ENCODE data around the gene CATSPERE. TPM values are rescaled to one million over a fixed set of nuclear protein-coding genes. Genes with fewer than 3 reads are reported as not detected.

Gene CATSPERE
- total RNA-seq, 1 donor from 2014 or later = 1.1 TPM

- no peaks in the 10 kb centered on the region for H3K27me3 ChIP-seq
- H3K9me3 ChIP-seq = no peaks in the 10 kb centered on the region
- H3K36me3 ChIP-seq = peaks cover 61% of the 10 kb centered on the region
- ATAC-seq = no peak
- no peak overlapping the region for H3K27ac ChIP-seq
- no peaks in the 10 kb centered on the region for H3K4me1 ChIP-seq
- intact Hi-C loops (cut with DNase I) = no loop called here
- no peak for TF ChIP-seq CTCF (IDR thresholded peaks at IDR 0.05)
- no peak for DNase-seq
- H3K4me3 ChIP-seq = no peak overlapping the region
Measured at GRCh38 chr1:244422174-244422573, 38.9 kb upstream of the CATSPERE start.

- Histone ChIP-seq H3K9me3 (no peaks in the 10 kb centered on the region), H3K4me1 (no peaks in the 10 kb centered on the region), H3K4me3 (no peak overlapping the region), H3K27ac (no peak overlapping the region), H3K27me3 (no peaks in the 10 kb centered on the region), H3K36me3 (peaks cover 39% of the 10 kb centered on the region)
- intact Hi-C loops (cut with DNase I) = no loop called here
- no peak for TF ChIP-seq CTCF (IDR thresholded peaks at IDR 0.05)
- no peak for ATAC-seq
- DNase-seq = no peak
Measured at GRCh38 chr1:244424649-244425334, 36.3 kb upstream of the CATSPERE start.

GRCh38 chr1:244427647-244428046, 33.4 kb upstream of the CATSPERE start:
- intact Hi-C loops (cut with DNase I) = no loop called here
- no peak for TF ChIP-seq CTCF (IDR thresholded peaks at IDR 0.05)
- no peak overlapping the region for H3K27ac ChIP-seq
- H3K4me1 ChIP-seq = no peaks in the 10 kb centered on the region
- peaks cover 36% of the 10 kb centered on the region for H3K36me3 ChIP-seq
- ATAC-seq (no peak), DNase-seq (no peak)
- H3K9me3 ChIP-seq = no peaks in the 10 kb centered on the region
- no peak overlapping the region for H3K4me3 ChIP-seq
- H3K27me3 ChIP-seq = no peaks in the 10 kb centered on the region

- ATAC-seq (no peak), DNase-seq (no peak)
- Histone ChIP-seq H3K36me3 (peaks cover 28% of the 10 kb centered on the region), H3K27me3 (no peaks in the 10 kb centered on the region), H3K9me3 (no peaks in the 10 kb centered on the region), H3K27ac (no peak overlapping the region), H3K4me3 (no peak overlapping the region), H3K4me1 (no peaks in the 10 kb centered on the region)
- no peak for TF ChIP-seq CTCF (IDR thresholded peaks at IDR 0.05)
- intact Hi-C loops (cut with DNase I) = no loop called here
Measured at GRCh38 chr1:244429818-244430217, 31.3 kb upstream of the CATSPERE start.

GRCh38 chr1:244431166-244431565, 29.9 kb upstream of the CATSPERE start:
- H3K27ac ChIP-seq = no peak overlapping the region
- intact Hi-C loops (cut with DNase I) = no loop called here

More at GRCh38 chr1:244431166-244431565, 29.9 kb upstream of the CATSPERE start:
- Histone ChIP-seq H3K9me3 (no peaks in the 10 kb centered on the region), H3K4me3 (no peak overlapping the region), H3K4me1 (peaks cover 5% of the 10 kb centered on the region), H3K36me3 (peaks cover 38% of the 10 kb centered on the region), H3K27me3 (no peaks in the 10 kb centered on the region)
- ATAC-seq (no peak), DNase-seq (no peak)
- TF ChIP-seq CTCF (IDR thresholded peaks at IDR 0.05) = no peak
